COLO829 (cell line): ENCODE data around the gene ALKBH2.

ENCODE experiments used
- DNase-seq: peaks from one replicate; pipeline ENCODE4 v3.0.0; 2012; ENCODE audit warnings: low spot score

ALKBH2 gene

GRCh38 chr12:109113661-109114321 lies 20.5 kb upstream of the ALKBH2 start:
- no peak for DNase-seq

DNA sequence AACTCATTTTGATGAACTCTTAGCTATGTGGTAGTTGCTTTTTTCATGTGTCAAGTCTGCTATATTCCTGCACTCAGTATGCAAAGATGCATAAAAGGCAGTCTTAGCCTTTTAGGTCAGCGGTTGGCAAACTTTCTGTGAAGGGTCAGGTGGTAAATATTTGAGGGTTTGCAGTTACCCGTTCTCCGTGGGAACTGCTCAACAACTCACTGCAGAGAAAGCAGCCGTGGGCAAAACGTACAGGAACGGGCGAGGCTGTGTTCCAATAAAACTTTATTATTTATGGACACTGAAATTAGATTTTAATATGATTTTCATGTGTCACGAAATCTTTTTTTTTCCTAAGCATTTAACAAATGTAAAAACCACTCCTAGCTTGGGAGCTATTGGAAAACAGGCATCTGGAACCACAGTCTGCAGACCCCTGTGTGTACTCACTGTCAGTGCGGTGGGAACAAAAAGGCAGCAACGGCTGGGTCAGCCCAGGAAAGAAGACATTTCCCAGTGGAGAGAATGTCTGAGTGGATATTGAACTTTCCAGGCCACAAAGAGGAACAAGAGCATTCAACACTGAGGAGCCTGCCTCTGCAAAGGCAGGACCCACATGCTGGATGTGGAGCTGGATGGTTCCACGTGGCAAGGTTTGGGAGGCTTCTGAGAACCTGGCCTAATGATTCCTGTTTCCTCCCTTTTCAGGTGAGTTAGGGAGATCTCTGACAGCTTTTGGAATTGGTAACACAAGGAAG lies 19.6 kb upstream of the ALKBH2 start:
- DNase-seq = no peak

- DNase-seq = peak; percentile 82
Observed at GRCh38 chr12:109110988-109111495, 17.8 kb upstream of the ALKBH2 start.

GRCh38 chr12:109109746-109110350 lies 16.6 kb upstream of the ALKBH2 start:
- no peak for DNase-seq

GRCh38 chr12:109105176-109105575 lies 11.9 kb upstream of the ALKBH2 start:
- no peak for DNase-seq

- DNase-seq = no peak
Observed at GRCh38 chr12:109102491-109102890, 9.2 kb upstream of the ALKBH2 start.

GRCh38 chr12:109100741-109101140 lies 7.5 kb upstream of the ALKBH2 start:
- DNase-seq = no peak

DNA sequence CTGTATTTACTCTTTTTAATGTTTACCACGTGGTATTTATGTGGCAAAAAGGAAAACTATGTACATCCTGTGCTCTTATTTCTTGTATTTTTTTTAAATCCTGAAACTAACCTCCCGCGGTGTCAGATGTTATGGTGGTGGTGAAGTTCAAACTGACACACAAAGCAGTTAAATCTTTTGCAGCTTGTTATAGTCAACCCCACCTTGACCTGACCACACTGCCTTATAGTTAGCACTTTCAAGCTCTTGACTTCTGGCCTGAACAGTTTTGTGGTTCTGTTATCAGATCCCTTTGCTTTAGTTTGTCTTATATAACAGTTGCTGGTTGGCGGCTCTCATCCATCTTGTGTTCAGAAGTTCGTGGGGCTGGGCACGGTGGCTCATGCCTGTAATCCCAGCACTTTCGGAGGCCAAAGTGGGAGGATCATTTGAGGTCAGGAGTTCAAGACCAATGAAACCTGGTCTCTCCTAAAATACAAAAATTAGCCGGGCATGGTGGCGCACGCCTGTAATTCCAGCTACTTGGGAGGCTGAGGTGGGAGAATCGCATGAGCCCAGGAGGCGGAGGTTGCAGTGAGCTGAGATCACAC lies 6.3 kb upstream of the ALKBH2 start:
- no peak for DNase-seq

- DNase-seq = no peak
Observed at GRCh38 chr12:109098651-109099050, 5.4 kb upstream of the ALKBH2 start.

DNA sequence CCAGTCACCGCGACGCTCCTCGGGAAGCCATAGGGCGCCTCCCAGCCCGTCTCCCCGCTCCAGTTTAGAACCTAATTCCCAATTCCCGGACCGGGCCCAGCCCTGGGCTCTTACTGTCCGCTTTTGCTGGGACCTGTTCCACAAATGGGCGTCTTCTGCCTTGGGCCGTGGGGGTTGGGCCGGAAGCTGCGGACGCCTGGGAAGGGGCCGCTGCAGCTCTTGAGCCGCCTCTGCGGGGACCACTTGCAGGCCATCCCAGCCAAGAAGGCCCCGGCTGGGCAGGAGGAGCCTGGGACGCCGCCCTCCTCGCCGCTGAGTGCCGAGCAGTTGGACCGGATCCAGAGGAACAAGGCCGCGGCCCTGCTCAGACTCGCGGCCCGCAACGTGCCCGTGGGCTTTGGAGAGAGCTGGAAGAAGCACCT lies 4.9 kb upstream of the ALKBH2 start:
- no peak for DNase-seq

GRCh38 chr12:109097435-109098182 lies 4.3 kb upstream of the ALKBH2 start, which contains the start of gene UNG:
UNG (plus strand) TSS chr12:109097597; CDS start chr12:109097680, 83 bp downstream.
- DNase-seq = peak; percentile 90

- no peak for DNase-seq
Observed at GRCh38 chr12:109097140-109097434, 3.8 kb upstream of the ALKBH2 start.

DNA sequence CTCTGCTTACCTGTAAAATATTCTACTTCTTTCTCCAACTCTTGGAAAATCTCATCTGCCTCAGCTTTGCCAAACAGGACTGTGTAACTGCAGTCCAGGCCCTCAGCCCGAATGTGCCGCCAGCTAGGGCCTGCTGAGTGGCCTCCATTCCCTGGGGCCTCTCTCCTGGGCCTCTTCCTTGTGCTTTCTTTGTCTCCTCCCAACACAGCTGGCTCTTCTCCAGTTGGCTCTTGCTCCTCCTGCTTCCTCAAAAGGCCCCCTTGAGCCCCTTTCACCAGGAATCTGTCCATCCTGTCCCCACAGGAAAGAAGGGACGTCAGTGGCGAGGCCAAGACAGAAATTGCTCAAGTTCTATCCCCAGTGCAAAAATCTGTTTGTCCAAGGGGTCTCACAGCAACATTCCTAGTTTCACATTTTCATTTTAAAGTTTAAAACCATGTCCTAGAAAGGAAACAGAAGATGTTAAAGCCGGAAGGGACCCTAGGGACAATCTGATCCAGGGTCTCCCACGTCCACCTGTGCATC lies 713 bp downstream of the ALKBH2 start:
- no peak for DNase-seq

DNA sequence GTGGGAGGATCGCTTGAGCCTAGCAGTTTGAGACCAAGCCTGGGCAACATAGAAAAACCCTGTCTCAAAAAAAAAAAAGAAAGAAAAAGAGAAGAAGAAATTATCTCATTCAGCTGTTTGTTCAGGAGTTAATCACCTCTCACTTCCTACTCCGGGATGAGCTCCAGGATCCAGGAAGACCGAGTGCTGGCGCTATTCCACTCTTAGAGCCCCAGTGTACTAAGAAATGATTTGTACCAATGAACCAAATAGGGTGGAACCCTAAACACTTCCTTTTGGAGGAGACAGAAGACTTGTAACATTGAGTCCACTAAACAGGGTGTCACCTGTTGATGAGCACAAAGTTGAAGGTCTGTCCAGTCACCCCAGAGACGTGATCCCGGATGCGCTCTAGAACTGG lies 3.6 kb downstream of the ALKBH2 start:
- DNase-seq = no peak

DNA sequence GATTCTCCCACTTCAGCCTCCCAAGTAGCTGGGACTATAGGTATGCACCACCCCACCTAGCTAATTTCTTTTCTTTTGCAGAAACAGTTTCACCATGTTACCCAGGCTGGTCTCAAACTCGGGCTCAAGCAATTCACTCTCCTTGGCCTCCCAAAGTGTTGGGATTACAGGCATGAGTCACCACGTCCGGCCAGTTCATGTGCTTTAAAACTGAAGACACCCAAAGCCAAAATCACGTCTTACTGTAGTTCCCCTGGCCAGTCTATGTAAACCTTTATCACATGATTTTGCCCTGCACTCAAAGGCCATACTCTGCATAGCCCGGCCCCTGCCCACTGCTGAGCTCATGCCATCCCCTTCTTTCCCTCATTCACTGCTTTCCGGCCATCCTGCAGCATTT lies 4.5 kb downstream of the ALKBH2 start:
- no peak for DNase-seq

DNA sequence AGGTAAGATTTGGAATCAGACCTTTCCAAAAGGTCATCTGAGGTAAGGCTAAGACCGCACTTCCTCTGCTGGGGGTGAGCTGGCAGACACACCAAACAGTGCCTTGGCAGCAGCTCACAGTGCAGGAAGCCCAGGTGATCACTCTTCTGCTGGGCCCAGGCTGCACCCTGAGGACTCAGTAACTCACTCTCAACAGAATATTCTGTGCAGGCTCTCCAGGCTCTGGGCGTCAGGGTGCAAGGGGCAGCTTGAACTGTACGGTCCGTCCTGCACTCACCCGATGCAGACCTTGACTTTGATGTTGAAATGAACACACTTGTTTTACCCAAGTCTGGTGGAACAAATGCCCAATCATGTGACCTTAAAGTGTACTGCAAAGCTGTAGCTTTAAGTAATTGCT lies 6.0 kb downstream of the ALKBH2 start:
- no peak for DNase-seq

GRCh38 chr12:109085590-109085989 lies 7.7 kb downstream of the ALKBH2 start:
- no peak for DNase-seq

GRCh38 chr12:109084425-109084824 lies 8.8 kb downstream of the ALKBH2 start:
- DNase-seq = no peak

DNA sequence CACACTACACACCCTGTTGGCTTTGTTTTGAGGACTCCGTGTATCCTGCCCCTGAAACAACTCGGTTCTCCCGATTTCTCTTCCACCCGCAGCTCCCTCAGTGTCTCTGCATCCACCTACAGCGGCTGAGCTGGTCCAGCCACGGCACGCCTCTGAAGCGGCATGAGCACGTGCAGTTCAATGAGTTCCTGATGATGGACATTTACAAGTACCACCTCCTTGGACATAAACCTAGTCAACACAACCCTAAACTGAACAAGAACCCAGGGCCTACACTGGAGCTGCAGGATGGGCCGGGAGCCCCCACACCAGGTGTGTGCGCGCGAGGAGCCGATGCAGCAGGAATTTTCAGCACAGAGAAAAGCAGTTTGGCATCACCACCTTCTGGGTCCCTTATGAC lies 10.5 kb downstream of the ALKBH2 start:
- DNase-seq = no peak

DNA sequence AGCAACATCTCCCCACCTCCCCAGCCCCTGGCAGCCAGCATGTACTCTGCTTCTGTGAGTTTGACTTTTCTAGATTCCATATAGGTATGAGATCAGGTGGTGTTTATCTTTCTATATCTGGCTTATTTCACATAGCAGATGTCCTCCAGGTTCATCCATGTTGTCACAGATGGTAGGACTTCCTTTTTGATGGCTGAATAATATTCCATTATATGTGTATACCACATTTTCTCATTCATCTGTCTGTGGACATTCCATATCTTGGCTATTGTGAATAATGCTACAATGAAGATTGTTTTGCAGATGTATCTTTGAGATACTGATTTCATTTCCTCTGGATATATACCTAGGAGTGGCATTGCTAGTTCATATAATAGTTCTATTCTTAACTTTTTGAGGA lies 18.4 kb downstream of the ALKBH2 start:
- no peak for DNase-seq

- DNase-seq = no peak
Observed at GRCh38 chr12:109069307-109070271, 23.7 kb downstream of the ALKBH2 start.
